NCI-H524 treated with DMSO at 0.1 percent for 48 hours (cell line): ENCODE results near the gene BSN.
"Not testable (repeated sequence)": the region's sequence is repeated elsewhere in the genome, so short reads cannot be mapped to it uniquely, and the experiment has no call there.

Source experiments
- DNase-seq: peaks from one replicate; lab custom pipeline; 2025; lab: John Stamatoyannopoulos, UW

Gene BSN

GRCh38 chr3:49535971-49536874 is 18.1 kb upstream of the BSN start:
- DNase-seq, result no peak

- DNase-seq, result no peak
Measured at GRCh38 chr3:49536875-49537533, 17.3 kb upstream of the BSN start.

- DNase-seq, result peak; percentile 36
Measured at GRCh38 chr3:49539659-49540560, 14.4 kb upstream of the BSN start.

GRCh38 chr3:49552087-49552486 is 2.2 kb upstream of the BSN start:
- no peak for DNase-seq

- no peak for DNase-seq
Measured at GRCh38 chr3:49553324-49553691, 969 bp upstream of the BSN start.

GRCh38 chr3:49554633-49555265 is 472 bp downstream of the BSN start:
- no peak for DNase-seq

- DNase-seq, result no peak
Measured at GRCh38 chr3:49556500-49557275, 2.4 kb downstream of the BSN start.

GRCh38 chr3:49563040-49563578 is 8.8 kb downstream of the BSN start:
- DNase-seq, result no peak

GRCh38 chr3:49563766-49564165 is 9.5 kb downstream of the BSN start:
- DNase-seq, result no peak

- DNase-seq, result no peak
Measured at GRCh38 chr3:49566312-49566711, 12.0 kb downstream of the BSN start.

GRCh38 chr3:49567406-49567805 is 13.1 kb downstream of the BSN start:
- no peak for DNase-seq

- no peak for DNase-seq
Measured at GRCh38 chr3:49568965-49569364, 14.7 kb downstream of the BSN start.

- DNase-seq, result no peak
Measured at GRCh38 chr3:49570028-49570654, 15.9 kb downstream of the BSN start.

- DNase-seq, result no peak
Measured at GRCh38 chr3:49582177-49582576, 27.9 kb downstream of the BSN start.

- not testable (repeated sequence) for DNase-seq
Measured at GRCh38 chr3:49585261-49585755, 31.0 kb downstream of the BSN start.

GRCh38 chr3:49591615-49592014 is 37.3 kb downstream of the BSN start:
- no peak for DNase-seq

- no peak for DNase-seq
Measured at GRCh38 chr3:49593041-49593440, 38.8 kb downstream of the BSN start.

- no peak for DNase-seq
Measured at GRCh38 chr3:49600781-49601180, 46.5 kb downstream of the BSN start.

GRCh38 chr3:49601358-49602048 is 47.2 kb downstream of the BSN start:
- DNase-seq, result no peak
